Smooth muscle cell (in vitro differentiated cells): ENCODE data around the gene TMEM141. TPM values are rescaled to one million over a fixed set of nuclear protein-coding genes. Genes with fewer than 3 reads are reported as not detected.
"Not testable (repeated sequence)": the region's sequence is repeated elsewhere in the genome, so short reads cannot be mapped to it uniquely, and the experiment has no call there.

ENCODE experiments used
- DNase-seq: peaks from one replicate; lab custom pipeline; 2025; ENCODE audit not compliant: unreplicated experiment; lab: John Stamatoyannopoulos, UW
- H2AFZ ChIP-seq: fragments of 200-600 bp; sonication (generic); 2 replicates; pipeline ENCODE4 v1.6.0; 2016; ENCODE audit warnings: antibody characterized with exemption, low read depth, mild to moderate bottlenecking
- H3F3A ChIP-seq: fragments of 200-600 bp; sonication (generic); 2 replicates; pipeline ENCODE4 v1.6.0; 2017; ENCODE audit warnings: antibody characterized with exemption, low read depth
- H3K27ac ChIP-seq: fragments of 200-600 bp; sonication (generic); 2 replicates; pipeline ENCODE4 v1.5.1; 2016; ENCODE audit warnings: low read depth, mild to moderate bottlenecking
- H3K27me3 ChIP-seq: fragments of 200-600 bp; sonication (generic); 2 replicates; pipeline ENCODE4 v1.6.1; 2016; ENCODE audit warnings: low read depth, mild to moderate bottlenecking
- H3K36me3 ChIP-seq: fragments of 200-600 bp; sonication (generic); 2 replicates; pipeline ENCODE4 v1.5.1; 2016; ENCODE audit warnings: low read depth
- H3K4me1 ChIP-seq: fragments of 200-600 bp; sonication (generic); 2 replicates; pipeline ENCODE4 v1.5.1; 2016; ENCODE audit warnings: low read depth
- H3K4me2 ChIP-seq: fragments of 200-600 bp; sonication (generic); 2 replicates; pipeline ENCODE4 v1.6.0; 2016; ENCODE audit warnings: mild to moderate bottlenecking
- H3K4me3 ChIP-seq: fragments of 200-600 bp; sonication (generic); 2 replicates; pipeline ENCODE4 v1.5.1; 2016; ENCODE audit warnings: mild to moderate bottlenecking
- H3K79me2 ChIP-seq: fragments of 200-600 bp; sonication (generic); 2 replicates; pipeline ENCODE4 v1.6.0; 2016; ENCODE audit warnings: low read depth, mild to moderate bottlenecking
- H3K9ac ChIP-seq: fragments of 200-600 bp; sonication (generic); 2 replicates; pipeline ENCODE4 v1.6.0; 2016; ENCODE audit warnings: low read depth
- H3K9me3 ChIP-seq: fragments of 200-600 bp; sonication (generic); replicated peaks from 2 replicates; pipeline ENCODE4 v1.5.1; 2016; ENCODE audit warnings: low read depth
- H4K20me1 ChIP-seq: fragments of 200-600 bp; sonication (generic); 2 replicates; pipeline ENCODE4 v1.6.0; 2016; ENCODE audit warnings: low read depth
- CTCF ChIP-seq: fragments of 200-600 bp; sonication (generic); IDR thresholded peaks from 2 replicates; pipeline ENCODE4 v1.5.1; 2017; ENCODE audit warnings: borderline replicate concordance, mild to moderate bottlenecking, antibody characterized with exemption; ENCODE audit not compliant: insufficient read depth, poor library complexity, severe bottlenecking
- WGBS: methylation state at CpG from one replicate; pipeline ENCODE4 v1.1.7; 2016; ENCODE audit warnings: low lambda C conversion rate; 5-methylcytosine and 5-hydroxymethylcytosine counted together
- polyA plus RNA-seq: library from polyadenylated mRNA; unstranded; fragments of >200 nt; fragmentation: Nextera tagmentation; extraction: Ambion mirVana; gene quantifications from 2 replicates; pipeline ENCODE4 v1.2.1, GENCODE V29; 2016
- total RNA-seq: library from RNA; depleted of rRNA; stranded (reverse); fragments of >200 nt; gene quantifications from 2 replicates; pipeline ENCODE4 v1.2.3, GENCODE V29; 2014

The TMEM141 gene
- total and polyA plus RNA-seq, 2 experiments from 2014 or later, result 75.4 to 112 TPM

GRCh38 chr9:136786451-136786850 lies 4.7 kb upstream of the TMEM141 start:
- H3K27ac ChIP-seq, result no peak overlapping the region
- no peaks in the 10 kb centered on the region for H4K20me1 ChIP-seq
- H3K9me3 ChIP-seq, result no peaks in the 10 kb centered on the region
- no peak overlapping the region for H2AFZ ChIP-seq
- WGBS, result 90% methylated on average over 10 of the region's 10 CpGs
- no peak overlapping the region for H3K9ac ChIP-seq
- H3K79me2 ChIP-seq, result peaks cover 2% of the 10 kb centered on the region
- no peak overlapping the region for H3K4me3 ChIP-seq
- peaks cover 12% of the 10 kb centered on the region for H3F3A ChIP-seq
- H3K27me3 ChIP-seq, result no peaks in the 10 kb centered on the region
- DNase-seq, result no peak
- H3K4me2 ChIP-seq, result no peak overlapping the region
- no peaks in the 10 kb centered on the region for H3K36me3 ChIP-seq
- no peak for TF ChIP-seq CTCF
- peaks cover 28% of the 10 kb centered on the region for H3K4me1 ChIP-seq

- 57% methylated on average over 4 of the region's 4 CpGs for WGBS
- H3K36me3 ChIP-seq, H2AFZ ChIP-seq, H3K27me3 ChIP-seq, H3K4me2 ChIP-seq, H3K9me3 ChIP-seq, H3K79me2 ChIP-seq, H3K9ac ChIP-seq, H3K27ac ChIP-seq, H3K4me3 ChIP-seq, H4K20me1 ChIP-seq, DNase-seq: not testable (repeated sequence)
- peaks cover 28% of the 10 kb centered on the region for H3K4me1 ChIP-seq
- peaks cover 12% of the 10 kb centered on the region for H3F3A ChIP-seq
These were observed 4.2 kb upstream of the TMEM141 start for GRCh38 chr9:136786983-136787382.

GRCh38 chr9:136787690-136788400 lies 3.3 kb upstream of the TMEM141 start:
- H3K9me3 ChIP-seq, result no peaks in the 10 kb centered on the region
- H3K4me2 ChIP-seq, result peak overlapping the region; percentile 72
- H3F3A ChIP-seq, result peaks cover 12% of the 10 kb centered on the region
- peaks cover 28% of the 10 kb centered on the region for H3K4me1 ChIP-seq
- 33% methylated on average over 21 of the region's 21 CpGs for WGBS
- TF ChIP-seq CTCF, result peak; percentile 85
- peak overlapping the region; percentile 38 for H3K27ac ChIP-seq
- DNase-seq, result peak; percentile 27
- no peaks in the 10 kb centered on the region for H3K36me3 ChIP-seq
- no peaks in the 10 kb centered on the region for H3K27me3 ChIP-seq
- peaks cover 15% of the 10 kb centered on the region for H3K79me2 ChIP-seq
- H4K20me1 ChIP-seq, result peaks cover 8% of the 10 kb centered on the region
- no peak overlapping the region for H3K9ac ChIP-seq
- H3K4me3 ChIP-seq, result peak overlapping the region; percentile 20
- no peak overlapping the region for H2AFZ ChIP-seq

GRCh38 chr9:136788644-136789522 lies 2.3 kb upstream of the TMEM141 start:
- Histone ChIP-seq H3K27ac (peak overlapping the region; percentile 38), H3K4me1 (peaks cover 28% of the 10 kb centered on the region), H3K4me2 (peak overlapping the region; percentile 72), H3K79me2 (peaks cover 15% of the 10 kb centered on the region), H4K20me1 (peaks cover 12% of the 10 kb centered on the region), H3K4me3 (peak overlapping the region; percentile 15), H3F3A (peaks cover 12% of the 10 kb centered on the region)
- not testable (repeated sequence) for H3K36me3 ChIP-seq, H2AFZ ChIP-seq, H3K27me3 ChIP-seq, H3K9me3 ChIP-seq, H3K9ac ChIP-seq, DNase-seq
- WGBS, result 42% methylated on average over 27 of the region's 27 CpGs
